SK-N-MC (cell line): ENCODE measurements around the gene SLC35D3.
A peak's percentile ranks its signal among the peaks of the same experiment; 100 is the strongest.
"Not testable (repeated sequence)": the region's sequence is repeated elsewhere in the genome, so short reads cannot be mapped to it uniquely, and the experiment has no call there.

Source experiments
- DNase-seq: peaks from one replicate; pipeline ENCODE4 v3.0.0-alpha.2; 2011; ENCODE audit warnings: low read depth, low spot score
- H3K27ac ChIP-seq: fragments of 200-600 bp; sonication (generic); 2 replicates; pipeline ENCODE4 v1.5.1; 2016; ENCODE audit warnings: mixed run types
- H3K36me3 ChIP-seq: fragments of 200-600 bp; sonication (generic); 2 replicates; pipeline ENCODE4 v1.6.1; 2017; ENCODE audit warnings: antibody characterized with exemption, low read length, mixed read lengths; ENCODE audit not compliant: insufficient read depth
- H3K4me3 ChIP-seq: fragments of 200-600 bp; sonication (generic); 2 replicates; pipeline ENCODE4 v1.5.1; 2016
- H3K9ac ChIP-seq: fragments of 200-600 bp; sonication (generic); 2 replicates; pipeline ENCODE4 v1.8.0; 2017; ENCODE audit warnings: mixed run types, mixed read lengths; ENCODE audit not compliant: insufficient read length
- H3K9me3 ChIP-seq: fragments of 200-600 bp; sonication (generic); 2 replicates; pipeline ENCODE4 v1.6.1; 2017; ENCODE audit warnings: low read depth, mild to moderate bottlenecking, antibody characterized with exemption, low read length, moderate library complexity, mixed read lengths
- EZH2 ChIP-seq: fragments of 200-600 bp; sonication (generic); IDR thresholded peaks from one replicate; pipeline ENCODE4 v1.6.1; 2017; ENCODE audit warnings: antibody characterized with exemption
- FOXP2 ChIP-seq: optimal IDR thresholded peaks from 2 replicates; pipeline ENCODE3; 2011; ENCODE audit warnings: mild to moderate bottlenecking, moderate library complexity; ENCODE audit not compliant: insufficient read depth; ENCODE audit errors: extremely low read length, control extremely low read depth
- POLR2AphosphoS5 ChIP-seq: IDR thresholded peaks from 2 replicates; pipeline ENCODE4 v1.6.1; 2012; ENCODE audit warnings: mild to moderate bottlenecking, low read depth, low read length, borderline replicate concordance

SLC35D3 gene

DNA sequence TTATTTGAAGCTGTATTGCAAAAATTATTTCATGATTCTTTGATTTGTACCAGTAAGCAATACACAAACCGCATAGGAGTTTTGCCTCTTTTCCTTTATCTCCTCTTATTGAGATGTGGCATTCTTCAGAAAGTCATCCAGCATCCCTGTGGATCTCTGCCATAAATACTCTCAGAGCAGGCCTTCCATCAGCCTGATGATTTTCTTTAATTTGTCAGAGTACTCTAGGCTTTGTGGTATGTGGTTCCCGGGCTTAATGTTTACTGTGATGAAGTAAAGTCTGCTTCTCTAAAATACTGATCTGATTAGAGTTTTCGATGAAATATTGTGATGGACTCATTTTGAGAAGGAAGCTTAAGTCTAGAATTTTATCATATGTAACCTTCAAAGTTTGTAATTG lies 31.1 kb upstream of the SLC35D3 start:
- no peak for DNase-seq
- H3K9ac ChIP-seq: no peak overlapping the region
- H3K36me3 ChIP-seq: no peaks in the 10 kb centered on the region
- no peak for TF ChIP-seq FOXP2
- no peak for TF ChIP-seq EZH2
- TF ChIP-seq POLR2AphosphoS5: no peak
- H3K9me3 ChIP-seq: no peaks in the 10 kb centered on the region
- no peak overlapping the region for H3K27ac ChIP-seq
- H3K4me3 ChIP-seq: no peak overlapping the region

DNA sequence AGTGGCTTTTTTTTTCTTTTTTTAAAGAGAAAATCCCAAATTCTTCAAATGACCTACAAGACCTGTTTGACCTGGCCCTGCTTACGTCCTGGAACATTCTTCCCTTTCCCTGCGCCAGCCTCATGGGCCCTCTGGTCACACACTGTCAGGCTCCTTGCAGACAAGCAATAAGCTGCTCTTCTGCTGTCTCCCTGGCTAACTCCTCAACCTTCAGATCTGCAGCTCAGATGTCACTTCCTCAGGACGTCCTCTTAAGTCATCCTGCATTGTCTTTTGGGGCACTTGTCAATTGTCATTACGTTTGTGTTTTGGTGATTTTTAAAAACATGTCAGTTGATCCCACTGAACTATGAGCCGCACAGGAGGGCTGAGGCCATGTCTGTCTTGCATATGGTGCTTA lies 28.9 kb upstream of the SLC35D3 start:
- DNase-seq: no peak
- H3K36me3 ChIP-seq: peaks cover under 1% of the 10 kb centered on the region; the same call in 1 of the 2 replicates
- H3K27ac ChIP-seq: no peak overlapping the region
- TF ChIP-seq EZH2 (no peak), POLR2AphosphoS5 (no peak)
- H3K9ac ChIP-seq: no peak overlapping the region
- H3K9me3 ChIP-seq: no peaks in the 10 kb centered on the region
- H3K4me3 ChIP-seq: no peak overlapping the region

DNA sequence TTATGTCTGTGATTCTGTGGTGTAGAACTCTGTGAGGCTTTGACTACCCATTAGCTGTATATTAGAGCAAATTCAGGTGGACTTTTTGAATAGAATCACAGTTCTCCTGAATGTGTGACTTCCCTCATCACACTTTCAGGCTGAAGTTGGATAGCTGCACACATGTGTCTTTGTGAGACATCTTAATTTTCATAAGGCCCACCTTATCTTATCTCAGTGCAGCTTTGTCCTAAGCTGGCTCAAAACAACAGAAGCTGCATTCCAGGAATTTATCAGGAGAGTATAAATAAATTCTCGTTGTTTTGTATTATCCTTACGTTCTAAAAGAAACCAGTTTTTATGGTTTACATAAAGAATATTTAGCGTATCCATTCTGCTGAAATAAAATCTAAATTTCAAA lies 26.2 kb upstream of the SLC35D3 start:
- H3K36me3 ChIP-seq: peaks cover 6% of the 10 kb centered on the region; the same call in 1 of the 2 replicates
- DNase-seq: no peak
- H3K27ac ChIP-seq: no peak overlapping the region
- no peaks in the 10 kb centered on the region for H3K9me3 ChIP-seq
- H3K4me3 ChIP-seq: no peak overlapping the region
- no peak overlapping the region for H3K9ac ChIP-seq
- TF ChIP-seq POLR2AphosphoS5 (no peak), FOXP2 (no peak), EZH2 (no peak)

DNA sequence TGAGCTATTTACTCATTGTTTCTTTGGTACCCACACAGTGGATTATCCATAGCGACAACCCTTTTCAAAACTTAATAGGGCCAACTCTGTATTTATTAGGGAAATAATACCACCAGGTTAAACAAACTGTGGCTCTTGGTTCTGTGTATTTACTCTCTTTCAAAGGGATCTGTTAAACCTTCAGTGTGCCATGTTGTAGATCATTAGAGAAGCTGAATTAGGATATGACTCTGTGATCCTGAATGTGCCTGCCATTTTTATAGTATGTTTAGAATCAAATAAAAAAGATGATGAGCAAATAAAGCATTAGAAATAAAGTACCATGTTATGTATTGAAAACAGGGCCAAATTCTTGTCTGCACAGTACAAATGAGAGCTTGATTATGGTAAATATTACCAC lies 25.0 kb upstream of the SLC35D3 start:
- TF ChIP-seq POLR2AphosphoS5: no peak
- TF ChIP-seq EZH2: no peak
- no peak for TF ChIP-seq FOXP2
- no peak overlapping the region for H3K9ac ChIP-seq
- peaks cover 6% of the 10 kb centered on the region; the same call in 1 of the 2 replicates for H3K36me3 ChIP-seq
- H3K27ac ChIP-seq: no peak overlapping the region
- H3K4me3 ChIP-seq: no peak overlapping the region
- DNase-seq: no peak
- no peaks in the 10 kb centered on the region for H3K9me3 ChIP-seq

DNA sequence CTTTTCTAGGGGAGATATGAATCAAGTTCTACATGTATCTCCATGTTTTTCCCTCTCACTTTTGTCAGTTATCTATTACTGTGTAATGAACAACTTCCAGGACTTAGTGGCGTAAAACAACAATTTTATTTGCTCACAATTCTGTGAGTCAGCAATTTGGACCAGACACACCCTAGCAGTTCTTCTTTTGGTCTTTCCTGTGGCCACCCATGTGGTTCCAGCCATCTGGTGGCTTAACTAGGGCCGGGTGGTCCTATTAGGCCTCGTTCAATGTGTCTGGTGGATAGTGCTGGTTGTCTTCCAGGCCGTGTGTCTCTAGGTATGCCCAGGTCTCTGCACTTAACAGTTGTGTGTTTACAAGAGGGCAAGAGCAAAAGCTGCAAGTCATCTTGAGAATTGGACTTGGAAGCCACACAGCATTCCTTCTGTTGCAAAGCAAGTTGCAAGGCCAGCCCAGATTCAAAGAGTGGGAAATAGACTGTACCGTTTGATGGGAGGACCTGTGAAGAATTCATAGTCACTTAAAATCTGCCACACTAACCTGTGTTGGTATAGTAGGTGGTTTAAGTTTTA lies 20.8 kb upstream of the SLC35D3 start:
- Histone ChIP-seq H3K4me3 (no peak overlapping the region), H3K9ac (no peak overlapping the region), H3K36me3 (peaks cover 10% of the 10 kb centered on the region), H3K9me3 (no peaks in the 10 kb centered on the region), H3K27ac (no peak overlapping the region)
- DNase-seq: no peak
- TF ChIP-seq FOXP2 (no peak), POLR2AphosphoS5 (no peak), EZH2 (no peak)

DNA sequence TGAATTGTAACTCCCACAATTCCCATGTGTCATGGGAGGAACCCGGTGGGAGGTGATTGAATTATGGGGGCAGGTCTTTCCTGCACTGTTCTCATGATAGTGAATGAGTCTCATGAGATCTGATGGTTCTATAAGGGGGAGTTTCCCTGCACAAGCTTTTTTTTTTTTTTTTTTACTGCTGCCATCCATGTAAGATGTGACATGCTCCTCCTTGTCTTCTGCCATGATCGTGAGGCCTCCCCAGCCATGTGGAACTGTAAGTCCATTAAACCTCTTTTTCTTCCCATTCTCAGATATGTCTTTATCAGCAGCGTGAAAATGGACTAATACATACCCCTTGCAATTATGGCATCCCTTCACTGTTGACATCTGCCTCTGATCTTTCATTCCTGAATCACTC lies 17.6 kb upstream of the SLC35D3 start:
- not testable (repeated sequence) for H3K4me3 ChIP-seq

DNA sequence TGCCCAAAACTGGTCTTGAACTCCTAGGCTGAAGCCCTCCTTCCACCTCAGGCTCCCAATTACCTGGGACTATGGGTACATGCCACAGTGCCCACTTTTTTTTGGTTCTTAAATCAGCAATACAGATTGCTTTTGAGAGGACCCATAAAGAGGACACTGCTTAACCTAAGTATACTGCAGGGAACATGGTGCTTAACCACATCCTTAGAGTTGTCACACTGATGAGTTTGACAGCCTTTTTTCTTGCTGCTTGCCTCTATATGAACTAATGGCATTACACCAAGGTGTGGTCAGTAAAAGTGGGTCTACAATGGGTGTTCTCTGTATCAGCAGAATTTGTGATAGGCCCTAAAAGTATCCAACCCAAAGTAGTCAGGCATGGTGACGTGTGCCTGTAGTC lies 7.2 kb upstream of the SLC35D3 start:
- Histone ChIP-seq H3K4me3 (no peak overlapping the region), H3K27ac (no peak overlapping the region), H3K9me3 (no peaks in the 10 kb centered on the region), H3K36me3 (peaks cover 6% of the 10 kb centered on the region; the same call in 1 of the 2 replicates), H3K9ac (no peak overlapping the region)
- DNase-seq: no peak
- TF ChIP-seq EZH2 (no peak), FOXP2 (no peak), POLR2AphosphoS5 (no peak)

More for the DNA sequence above, 17.6 kb upstream of the SLC35D3 start:
- not testable (repeated sequence) for H3K27ac ChIP-seq, H3K9ac ChIP-seq, H3K9me3 ChIP-seq, DNase-seq, H3K36me3 ChIP-seq

DNA sequence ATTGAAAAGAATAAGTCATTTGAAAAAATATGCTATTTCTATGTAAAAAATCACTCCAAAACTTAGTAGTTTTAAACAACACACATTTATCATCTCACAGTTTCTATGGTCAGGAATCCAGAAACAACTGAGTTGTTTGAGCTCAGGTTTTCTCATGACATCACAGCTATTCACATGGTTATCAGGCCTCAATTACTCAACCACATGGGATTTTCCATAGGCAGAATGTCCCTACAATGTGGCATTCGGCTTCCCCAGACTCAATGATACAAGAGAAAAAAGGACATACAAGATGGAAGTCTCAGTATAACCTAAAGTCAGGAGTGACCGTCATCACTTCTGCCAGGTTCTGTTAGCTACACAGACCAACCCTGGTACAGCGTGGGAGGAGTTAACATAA lies 3.4 kb upstream of the SLC35D3 start:
- Histone ChIP-seq H3K4me3 (no peak overlapping the region), H3K9ac (no peak overlapping the region), H3K9me3 (no peaks in the 10 kb centered on the region), H3K36me3 (no peaks in the 10 kb centered on the region), H3K27ac (no peak overlapping the region)
- no peak for DNase-seq
- TF ChIP-seq EZH2: no peak
- no peak for TF ChIP-seq POLR2AphosphoS5
- TF ChIP-seq FOXP2: no peak

DNA sequence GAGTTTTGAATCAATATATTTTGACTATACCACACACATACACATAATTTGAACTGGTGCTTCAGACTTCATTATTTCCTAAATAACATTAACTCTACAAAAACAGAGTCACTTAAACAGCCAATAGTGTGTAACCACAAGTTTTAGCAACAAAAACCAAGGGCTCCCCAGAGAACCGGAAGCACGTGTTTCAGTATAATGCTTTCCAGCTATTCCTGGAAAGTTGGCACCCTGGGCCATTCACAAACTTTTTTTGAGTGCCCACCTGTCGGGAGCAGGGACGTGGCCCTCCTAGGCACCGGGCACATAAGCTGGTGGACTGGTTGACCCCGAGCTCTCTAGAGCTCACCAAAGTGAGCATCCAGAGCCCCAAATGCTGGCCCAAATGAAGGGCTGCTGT lies 1.9 kb upstream of the SLC35D3 start:
- TF ChIP-seq POLR2AphosphoS5 (peak; percentile 52; the same call in 1 of the 2 replicates), FOXP2 (no peak), EZH2 (no peak)
- peak; percentile 53 for DNase-seq
- H3K4me3 ChIP-seq: peak overlapping the region; percentile 83

More for the DNA sequence above, 1.9 kb upstream of the SLC35D3 start:
- H3K27ac ChIP-seq: no peak overlapping the region
- H3K9me3 ChIP-seq: no peaks in the 10 kb centered on the region
- no peaks in the 10 kb centered on the region for H3K36me3 ChIP-seq
- no peak overlapping the region for H3K9ac ChIP-seq
